H1 (cell line): ENCODE measurements around the gene UBD. TPM values are rescaled to one million over a fixed set of nuclear protein-coding genes. Genes with fewer than 3 reads are reported as not detected.

Experiments used
- polyA plus RNA-seq, 7 experiments: library from polyadenylated mRNA; depleted of rRNA in 3 of 7; stranded (reverse) in 5 of 7; unstranded in 2 of 7; fragments of >200 nt in 5 of 7; fragments of 200-250 nt in 2 of 7; gene quantifications; 1 replicate in 5 of 7; 2 replicates in 1 of 7; 4 replicates in 1 of 7; pipeline versions ENCODE4 v1.2.1 to v1.2.3, GENCODE V29; 2011 to 2013; ENCODE audit warnings: missing spikeins in 2 of 7, mixed read lengths in 2 of 7
- total RNA-seq: library from RNA; stranded (reverse); fragmentation: NEBNext Ultra II Directional; extraction: Animal tissue kit (Norgen Biotek cat#: 25700); gene quantifications from 2 replicates; pipeline ENCODE4 v1.2.1, GENCODE V29; 2021
- TF ChIP-seq, protein P1 (sequence below), 3 experiments: IDR thresholded peaks; 1 replicate in 2 of 3; 2 replicates in 1 of 3; pipeline versions ENCODE4 v1.5.1 to v1.6.1; 2011; ENCODE audit warnings: low read length in 3 of 3, mild to moderate bottlenecking in 3 of 3, inconsistent platforms in 2 of 3, low read depth in 1 of 3, moderate library complexity in 1 of 3; ENCODE audit not compliant: insufficient read depth in 1 of 3; ENCODE audit errors: control extremely low read depth in 1 of 3

UBD gene
- total and polyA plus RNA-seq, 2 of the 8 experiments (the other 6 are each of a cell fraction or from before 2014, with no cell fraction given): 0.23 TPM; not detected in 1

DNA sequence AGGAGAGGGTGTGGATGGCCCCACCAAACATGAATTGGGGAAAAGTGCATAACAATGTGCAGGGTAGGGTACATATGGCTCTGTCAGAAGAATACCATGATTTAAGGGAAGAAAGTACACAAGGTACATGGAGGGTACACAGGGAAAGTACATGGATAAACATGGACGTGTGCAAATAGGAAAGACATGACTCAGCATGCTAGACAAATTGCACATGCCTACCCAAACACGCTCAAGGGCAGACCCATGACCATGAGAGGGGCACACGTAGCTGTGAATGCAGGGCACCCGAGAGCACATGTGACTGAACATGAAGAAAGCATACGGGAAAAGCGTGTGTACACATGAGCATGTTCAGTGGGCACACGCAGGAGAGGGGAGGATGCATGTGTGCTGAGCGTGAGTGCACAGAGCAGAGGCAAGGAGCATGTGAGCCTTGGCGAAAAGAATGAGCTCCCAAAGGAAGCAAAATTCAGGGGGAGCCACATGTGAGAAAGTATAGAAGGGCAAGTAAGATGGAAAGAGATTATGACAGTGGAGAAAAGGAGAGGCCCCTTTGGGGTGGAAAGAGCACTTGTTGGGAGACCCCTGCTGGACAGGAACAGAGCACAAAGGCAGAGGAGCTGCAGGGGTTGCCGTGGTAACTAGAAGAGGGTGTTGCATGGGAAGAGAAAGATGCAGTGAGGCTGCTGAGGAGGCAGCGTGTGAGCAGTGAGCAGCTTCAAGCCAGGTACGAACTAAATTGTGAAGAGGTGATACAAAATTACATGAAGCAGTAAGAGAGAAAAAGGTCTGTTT, 43.2 kb upstream of the UBD start (continued):
- TF ChIP-seq, protein P1, sequence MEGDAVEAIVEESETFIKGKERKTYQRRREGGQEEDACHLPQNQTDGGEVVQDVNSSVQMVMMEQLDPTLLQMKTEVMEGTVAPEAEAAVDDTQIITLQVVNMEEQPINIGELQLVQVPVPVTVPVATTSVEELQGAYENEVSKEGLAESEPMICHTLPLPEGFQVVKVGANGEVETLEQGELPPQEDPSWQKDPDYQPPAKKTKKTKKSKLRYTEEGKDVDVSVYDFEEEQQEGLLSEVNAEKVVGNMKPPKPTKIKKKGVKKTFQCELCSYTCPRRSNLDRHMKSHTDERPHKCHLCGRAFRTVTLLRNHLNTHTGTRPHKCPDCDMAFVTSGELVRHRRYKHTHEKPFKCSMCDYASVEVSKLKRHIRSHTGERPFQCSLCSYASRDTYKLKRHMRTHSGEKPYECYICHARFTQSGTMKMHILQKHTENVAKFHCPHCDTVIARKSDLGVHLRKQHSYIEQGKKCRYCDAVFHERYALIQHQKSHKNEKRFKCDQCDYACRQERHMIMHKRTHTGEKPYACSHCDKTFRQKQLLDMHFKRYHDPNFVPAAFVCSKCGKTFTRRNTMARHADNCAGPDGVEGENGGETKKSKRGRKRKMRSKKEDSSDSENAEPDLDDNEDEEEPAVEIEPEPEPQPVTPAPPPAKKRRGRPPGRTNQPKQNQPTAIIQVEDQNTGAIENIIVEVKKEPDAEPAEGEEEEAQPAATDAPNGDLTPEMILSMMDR (IDR thresholded peaks at IDR 0.05; ENCODE audit: control extremely low read depth in 1 of 3, insufficient read depth in 1 of 3, low read depth in 1 of 3, low read length in 3 of 3): peak; percentile 38 to 64 (median 47); a peak in 3 of 4 replicates
